Liver (tissue), 9 donors: Measurements from ENCODE around the gene GPR15LG. TPM values are rescaled to one million over a fixed set of nuclear protein-coding genes. Genes with fewer than 3 reads are reported as not detected.
A peak's percentile ranks its signal among the peaks of the same experiment; 100 is the strongest.

Source experiments
- DNase-seq: peaks from one replicate; pipeline ENCODE4 v3.0.0-alpha.2; 2017; ENCODE audit warnings: low spot score
- H3K27ac ChIP-seq, 2 donors: one replicate each; pipeline ENCODE4 v1.7.0; 2013; ENCODE audit warnings: inconsistent platforms in 2 of 2, low read length in 2 of 2, control low read depth in 1 of 2, low read depth in 1 of 2, mild to moderate bottlenecking in 1 of 2
- H3K27me3 ChIP-seq, 4 donors: one replicate each; pipeline versions ENCODE4 v1.6.1 to v1.7.0; 2013; ENCODE audit warnings: low read length in 3 of 4, inconsistent platforms in 1 of 4, mild to moderate bottlenecking in 1 of 4, moderate library complexity in 1 of 4; ENCODE audit not compliant: control insufficient read depth in 4 of 4, insufficient read depth in 4 of 4
- H3K36me3 ChIP-seq, 4 donors: one replicate each; pipeline versions ENCODE4 v1.6.1 to v1.7.0; 2013; ENCODE audit warnings: low read length in 3 of 4, mild to moderate bottlenecking in 3 of 4, low read depth in 1 of 4, moderate library complexity in 1 of 4; ENCODE audit not compliant: control insufficient read depth in 4 of 4, insufficient read depth in 3 of 4
- H3K4me1 ChIP-seq, 4 donors: one replicate each; pipeline versions ENCODE4 v1.6.1 to v1.7.0; 2013; ENCODE audit warnings: low read length in 3 of 4, mild to moderate bottlenecking in 3 of 4, moderate library complexity in 1 of 4; ENCODE audit not compliant: control insufficient read depth in 4 of 4, insufficient read depth in 4 of 4
- H3K4me3 ChIP-seq, 3 donors: one replicate each; pipeline versions ENCODE4 v1.6.1 to v1.7.0; 2013; ENCODE audit warnings: low read length in 3 of 3, control low read depth in 1 of 3, low read depth in 1 of 3, mild to moderate bottlenecking in 1 of 3
- H3K9ac ChIP-seq, 2 donors: one replicate each; pipeline ENCODE4 v1.7.0; 2013; ENCODE audit warnings: low read length in 2 of 2, mild to moderate bottlenecking in 2 of 2, moderate library complexity in 2 of 2, control low read depth in 1 of 2, low read depth in 1 of 2
- H3K9me3 ChIP-seq, 4 donors: one replicate each; pipeline versions ENCODE4 v1.6.1 to v1.7.0; 2013; ENCODE audit warnings: low read length in 3 of 4; ENCODE audit not compliant: control insufficient read depth in 4 of 4
- EGR1 ChIP-seq, 2 donors: IDR thresholded peaks; 2 replicates each; pipeline ENCODE4 v1.6.1; 2016 to 2018; ENCODE audit warnings: antibody characterized with exemption in 2 of 2, low read depth in 2 of 2
- FOXA2 ChIP-seq: IDR thresholded peaks from 2 replicates; pipeline ENCODE4 v1.6.1; 2016; ENCODE audit warnings: antibody characterized with exemption
- HNF4A ChIP-seq, 2 donors: conservative IDR thresholded peaks; 2 replicates each; pipeline ENCODE4 v1.6.1; 2016; ENCODE audit warnings: antibody characterized with exemption in 2 of 2, mild to moderate bottlenecking in 2 of 2
- HNF4G ChIP-seq: IDR thresholded peaks from 2 replicates; pipeline ENCODE4 v1.6.1; 2016; ENCODE audit warnings: antibody characterized with exemption
- NR2F2 ChIP-seq: IDR thresholded peaks from 2 replicates; pipeline ENCODE4 v1.6.1; 2016; ENCODE audit warnings: antibody characterized with exemption
- RAD21 ChIP-seq, 2 donors: IDR thresholded peaks; 2 replicates each; pipeline ENCODE4 v1.6.1; 2016; ENCODE audit warnings: antibody characterized with exemption in 2 of 2, mild to moderate bottlenecking in 2 of 2
- REST ChIP-seq: IDR thresholded peaks from 2 replicates; pipeline ENCODE4 v1.6.1; 2016; ENCODE audit warnings: antibody characterized with exemption, mild to moderate bottlenecking
- SP1 ChIP-seq: IDR thresholded peaks from 2 replicates; pipeline ENCODE4 v1.6.1; 2018; ENCODE audit warnings: antibody characterized with exemption, mild to moderate bottlenecking
- YY1 ChIP-seq: IDR thresholded peaks from 2 replicates; pipeline ENCODE4 v1.6.1; 2016; ENCODE audit warnings: antibody characterized with exemption, mild to moderate bottlenecking
- ZBTB33 ChIP-seq: IDR thresholded peaks from 2 replicates; pipeline ENCODE4 v1.6.1; 2016; ENCODE audit warnings: antibody characterized with exemption
- WGBS: extraction: QIAGEN DNeasy Blood & Tissue Kit; methylation state at CpG from one replicate; pipeline ENCODE4 v1.1.7; 2013; 5-methylcytosine and 5-hydroxymethylcytosine counted together
- polyA plus RNA-seq, 2 donors: library from polyadenylated mRNA; stranded (reverse) in 1 of 2; unstranded in 1 of 2; fragments of 200-250 nt in 1 of 2; fragments of >200 nt in 1 of 2; fragmentation: Nextera tagmentation in 1 of 2; extraction: Ambion mirVana in 1 of 2; gene quantifications; one replicate each; pipeline versions ENCODE4 v1.2.1 to v1.2.3, GENCODE V29; 2013 to 2015
- total RNA-seq, 2 donors: library from RNA; depleted of rRNA; stranded (reverse); fragments of >200 nt; gene quantifications; one replicate each; pipeline ENCODE4 v1.2.3, GENCODE V29; 2014
- TF ChIP-seq, protein P1 (sequence below): fragments of 150-350 bp; IDR thresholded peaks from 2 replicates; pipeline ENCODE4 v1.5.1; 2017; ENCODE audit warnings: improper control_type of control experiment, low read depth, low read length; ENCODE audit not compliant: missing input control
- TF ChIP-seq, protein P2 (sequence below): IDR thresholded peaks from 2 replicates; pipeline ENCODE4 v1.6.1; 2016; ENCODE audit warnings: antibody characterized with exemption
- donor health status: healthy.
- donor health status: healthy.
- donor health status: healthy.
- donor health status: healthy.
- donor health status: healthy.

GPR15LG gene
- total and polyA plus RNA-seq, 4 donors = not detected

DNA sequence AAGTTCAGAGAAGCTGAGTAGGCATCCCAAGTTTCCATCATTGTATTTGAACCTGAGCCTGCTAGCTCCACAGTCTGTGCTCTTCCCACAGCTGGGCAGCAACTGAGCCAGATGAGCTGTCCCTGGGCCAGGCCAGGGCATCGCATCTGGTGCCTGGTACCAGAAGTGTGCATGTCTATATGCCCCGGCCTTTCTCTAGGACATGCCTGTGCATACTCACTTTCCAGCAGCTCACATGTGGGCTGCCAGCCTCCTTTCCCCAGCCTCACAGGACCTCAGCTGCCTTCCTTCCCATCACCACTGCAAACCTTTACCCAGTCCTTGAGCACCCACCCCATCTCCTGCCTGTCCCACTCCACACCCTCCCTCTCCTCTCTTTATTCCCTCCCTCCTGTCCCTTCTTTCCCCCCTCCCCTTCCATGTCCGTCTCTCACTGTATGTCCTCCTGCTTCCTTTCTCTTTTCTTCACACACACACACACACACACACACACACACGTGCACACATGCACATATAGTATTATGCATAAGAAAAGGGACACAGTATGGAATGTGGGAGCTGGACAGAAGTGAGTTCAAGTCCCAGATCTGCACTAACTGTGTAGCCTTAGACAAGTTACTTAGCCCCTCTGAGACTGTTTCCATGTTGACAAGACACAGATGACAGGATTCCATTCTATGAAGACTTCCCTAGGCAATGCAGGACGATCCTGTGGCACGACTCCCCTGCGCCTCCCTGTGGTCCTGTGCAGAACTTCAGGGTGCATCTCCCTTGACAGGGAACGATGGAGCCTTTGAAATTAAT is 31.6 kb downstream of the GPR15LG start:
- TF ChIP-seq, protein P1, sequence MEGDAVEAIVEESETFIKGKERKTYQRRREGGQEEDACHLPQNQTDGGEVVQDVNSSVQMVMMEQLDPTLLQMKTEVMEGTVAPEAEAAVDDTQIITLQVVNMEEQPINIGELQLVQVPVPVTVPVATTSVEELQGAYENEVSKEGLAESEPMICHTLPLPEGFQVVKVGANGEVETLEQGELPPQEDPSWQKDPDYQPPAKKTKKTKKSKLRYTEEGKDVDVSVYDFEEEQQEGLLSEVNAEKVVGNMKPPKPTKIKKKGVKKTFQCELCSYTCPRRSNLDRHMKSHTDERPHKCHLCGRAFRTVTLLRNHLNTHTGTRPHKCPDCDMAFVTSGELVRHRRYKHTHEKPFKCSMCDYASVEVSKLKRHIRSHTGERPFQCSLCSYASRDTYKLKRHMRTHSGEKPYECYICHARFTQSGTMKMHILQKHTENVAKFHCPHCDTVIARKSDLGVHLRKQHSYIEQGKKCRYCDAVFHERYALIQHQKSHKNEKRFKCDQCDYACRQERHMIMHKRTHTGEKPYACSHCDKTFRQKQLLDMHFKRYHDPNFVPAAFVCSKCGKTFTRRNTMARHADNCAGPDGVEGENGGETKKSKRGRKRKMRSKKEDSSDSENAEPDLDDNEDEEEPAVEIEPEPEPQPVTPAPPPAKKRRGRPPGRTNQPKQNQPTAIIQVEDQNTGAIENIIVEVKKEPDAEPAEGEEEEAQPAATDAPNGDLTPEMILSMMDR = peak; percentile 58
- TF ChIP-seq REST = no peak
- TF ChIP-seq RAD21 (IDR thresholded peaks at IDR 0.05) = peak; percentile 50 to 73
- peaks cover 0 to 6% (median 0%) of the 10 kb centered on the region in 4 donors for H3K27me3 ChIP-seq
- H3K9ac ChIP-seq = no peak overlapping the region
- DNase-seq = peak; percentile 62
- no peak overlapping the region for H3K27ac ChIP-seq
- no peaks in the 10 kb centered on the region for H3K9me3 ChIP-seq
- 38% methylated on average over 8 of the region's 8 CpGs for WGBS
- no peaks in the 10 kb centered on the region for H3K4me1 ChIP-seq
- no peaks in the 10 kb centered on the region for H3K36me3 ChIP-seq
- no peak overlapping the region for H3K4me3 ChIP-seq

- DNase-seq = no peak
- no peaks in the 10 kb centered on the region for H3K4me1 ChIP-seq
- H3K27ac ChIP-seq = no peak overlapping the region
- TF ChIP-seq HNF4A (conservative IDR thresholded peaks at IDR 0.05) (no peak), SP1 (no peak), EGR1 (IDR thresholded peaks at IDR 0.05; ENCODE audit: low read depth in 2 of 2) (no peak), REST (no peak), HNF4G (no peak), NR2F2 (no peak), FOXA2 (no peak), YY1 (no peak), ZBTB33 (no peak)
- TF ChIP-seq, protein P2, sequence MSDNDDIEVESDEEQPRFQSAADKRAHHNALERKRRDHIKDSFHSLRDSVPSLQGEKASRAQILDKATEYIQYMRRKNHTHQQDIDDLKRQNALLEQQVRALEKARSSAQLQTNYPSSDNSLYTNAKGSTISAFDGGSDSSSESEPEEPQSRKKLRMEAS = no peak
- TF ChIP-seq, protein P1 = no peak
- no peaks in the 10 kb centered on the region for H3K36me3 ChIP-seq
- H3K4me3 ChIP-seq = no peak overlapping the region
- H3K27me3 ChIP-seq = peaks cover 0 to 6% (median 0%) of the 10 kb centered on the region in 4 donors
- no peak overlapping the region for H3K9ac ChIP-seq
- no peaks in the 10 kb centered on the region for H3K9me3 ChIP-seq
- WGBS = 57% methylated on average over 6 of the region's 6 CpGs
Measured at GRCh38 chr10:84205853-84206525, 32.4 kb downstream of the GPR15LG start.
